Measurements from ENCODE around the gene TBC1D1. TPM values are rescaled to one million over a fixed set of nuclear protein-coding genes. Genes with fewer than 3 reads are reported as not detected.
A peak's percentile ranks its signal among the peaks of the same experiment; 100 is the strongest.

The TBC1D1 gene
- total RNA-seq, 1 donor from 2014 or later: 56.5 TPM

- no peak for ATAC-seq
- DNase-seq: no peak
- Histone ChIP-seq H3K9me3 (no peaks in the 10 kb centered on the region), H3K27me3 (ENCODE audit: low read depth) (no peaks in the 10 kb centered on the region), H3K36me3 (peaks cover 53% of the 10 kb centered on the region), H3K27ac (no peak overlapping the region), H3K4me1 (no peaks in the 10 kb centered on the region), H3K4me3 (no peak overlapping the region)
- TF ChIP-seq, protein P1, sequence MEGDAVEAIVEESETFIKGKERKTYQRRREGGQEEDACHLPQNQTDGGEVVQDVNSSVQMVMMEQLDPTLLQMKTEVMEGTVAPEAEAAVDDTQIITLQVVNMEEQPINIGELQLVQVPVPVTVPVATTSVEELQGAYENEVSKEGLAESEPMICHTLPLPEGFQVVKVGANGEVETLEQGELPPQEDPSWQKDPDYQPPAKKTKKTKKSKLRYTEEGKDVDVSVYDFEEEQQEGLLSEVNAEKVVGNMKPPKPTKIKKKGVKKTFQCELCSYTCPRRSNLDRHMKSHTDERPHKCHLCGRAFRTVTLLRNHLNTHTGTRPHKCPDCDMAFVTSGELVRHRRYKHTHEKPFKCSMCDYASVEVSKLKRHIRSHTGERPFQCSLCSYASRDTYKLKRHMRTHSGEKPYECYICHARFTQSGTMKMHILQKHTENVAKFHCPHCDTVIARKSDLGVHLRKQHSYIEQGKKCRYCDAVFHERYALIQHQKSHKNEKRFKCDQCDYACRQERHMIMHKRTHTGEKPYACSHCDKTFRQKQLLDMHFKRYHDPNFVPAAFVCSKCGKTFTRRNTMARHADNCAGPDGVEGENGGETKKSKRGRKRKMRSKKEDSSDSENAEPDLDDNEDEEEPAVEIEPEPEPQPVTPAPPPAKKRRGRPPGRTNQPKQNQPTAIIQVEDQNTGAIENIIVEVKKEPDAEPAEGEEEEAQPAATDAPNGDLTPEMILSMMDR (IDR thresholded peaks at IDR 0.05): no peak
- intact Hi-C loops (cut with DNase I): no loop called here
These were observed 134.8 kb downstream of the TBC1D1 start for GRCh38 chr4:38025665-38026064.

GRCh38 chr4:38026158-38026740, 135.4 kb downstream of the TBC1D1 start:
- Histone ChIP-seq H3K4me1 (no peaks in the 10 kb centered on the region), H3K36me3 (peaks cover 49% of the 10 kb centered on the region), H3K27ac (no peak overlapping the region), H3K4me3 (no peak overlapping the region), H3K9me3 (no peaks in the 10 kb centered on the region), H3K27me3 (ENCODE audit: low read depth) (no peaks in the 10 kb centered on the region)
- ATAC-seq (no peak), DNase-seq (no peak)
- TF ChIP-seq, protein P1 (IDR thresholded peaks at IDR 0.05): no peak
- intact Hi-C loops (cut with DNase I): no loop called here

DNA sequence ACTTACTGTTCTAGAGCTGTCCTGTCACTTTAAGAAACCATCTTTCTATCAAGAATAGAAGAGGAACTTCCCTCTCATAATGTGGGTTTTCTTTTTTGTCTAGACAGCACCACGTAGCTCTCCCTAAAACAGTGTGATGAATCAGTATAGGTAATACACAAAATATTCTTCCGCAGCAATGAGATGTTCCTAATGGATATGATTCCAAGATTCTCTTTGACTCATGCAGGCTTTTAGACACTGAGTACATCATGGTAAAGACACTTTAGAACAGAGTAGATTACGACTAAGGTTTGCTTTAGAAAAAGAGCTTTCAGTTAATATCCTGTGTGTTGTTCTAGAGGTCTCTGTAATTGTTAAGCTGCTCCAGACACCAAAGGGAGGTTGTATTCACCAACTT, 139.1 kb downstream of the TBC1D1 start:
- Histone ChIP-seq H3K4me1 (no peaks in the 10 kb centered on the region), H3K4me3 (no peak overlapping the region), H3K36me3 (peaks cover 38% of the 10 kb centered on the region), H3K27me3 (ENCODE audit: low read depth) (no peaks in the 10 kb centered on the region), H3K27ac (no peak overlapping the region), H3K9me3 (no peaks in the 10 kb centered on the region)
- intact Hi-C loops (cut with DNase I): no loop called here
- ATAC-seq (no peak), DNase-seq (no peak)
- TF ChIP-seq, protein P1 (IDR thresholded peaks at IDR 0.05): no peak

- intact Hi-C loops (cut with DNase I): no loop called here
- no peaks in the 10 kb centered on the region for H3K9me3 ChIP-seq
- ATAC-seq (peak; percentile 50 to 70), DNase-seq (no peak)
- H3K4me3 ChIP-seq: no peak overlapping the region
- H3K27ac ChIP-seq: no peak overlapping the region
- no peaks in the 10 kb centered on the region for H3K27me3 ChIP-seq (ENCODE audit: low read depth)
- no peaks in the 10 kb centered on the region for H3K4me1 ChIP-seq
- peaks cover 26% of the 10 kb centered on the region for H3K36me3 ChIP-seq
- TF ChIP-seq, protein P1 (IDR thresholded peaks at IDR 0.05): peak; percentile 78
These were observed 144.3 kb downstream of the TBC1D1 start for GRCh38 chr4:38034986-38035882.

GRCh38 chr4:38036548-38036947, 145.7 kb downstream of the TBC1D1 start:
- TF ChIP-seq, protein P1 (IDR thresholded peaks at IDR 0.05): no peak
- H3K36me3 ChIP-seq: peaks cover 20% of the 10 kb centered on the region
- intact Hi-C loops (cut with DNase I): no loop called here
- ATAC-seq (no peak), DNase-seq (no peak)
- H3K4me1 ChIP-seq: no peaks in the 10 kb centered on the region
- no peak overlapping the region for H3K4me3 ChIP-seq
- no peak overlapping the region for H3K27ac ChIP-seq
- H3K27me3 ChIP-seq (ENCODE audit: low read depth): no peaks in the 10 kb centered on the region
- no peaks in the 10 kb centered on the region for H3K9me3 ChIP-seq

Measured in lower lobe of right lung (tissue), 2 donors.